Daoy (cell line): ENCODE measurements around the gene ARID5B. TPM values are rescaled to one million over a fixed set of nuclear protein-coding genes. Genes with fewer than 3 reads are reported as not detected.

Experiments used
- DNase-seq: peaks from one replicate; pipeline ENCODE4 v3.0.0-alpha.2; 2015; ENCODE audit warnings: low read depth
- total RNA-seq: library from RNA; depleted of rRNA; stranded (reverse); fragments of >200 nt; shearing (Covaris generic); gene quantifications from 2 replicates; pipeline ENCODE4 v1.2.3, GENCODE V29; 2014

ARID5B gene
- total RNA-seq, 1 experiment from 2014 or later: 4.7 TPM

DNA sequence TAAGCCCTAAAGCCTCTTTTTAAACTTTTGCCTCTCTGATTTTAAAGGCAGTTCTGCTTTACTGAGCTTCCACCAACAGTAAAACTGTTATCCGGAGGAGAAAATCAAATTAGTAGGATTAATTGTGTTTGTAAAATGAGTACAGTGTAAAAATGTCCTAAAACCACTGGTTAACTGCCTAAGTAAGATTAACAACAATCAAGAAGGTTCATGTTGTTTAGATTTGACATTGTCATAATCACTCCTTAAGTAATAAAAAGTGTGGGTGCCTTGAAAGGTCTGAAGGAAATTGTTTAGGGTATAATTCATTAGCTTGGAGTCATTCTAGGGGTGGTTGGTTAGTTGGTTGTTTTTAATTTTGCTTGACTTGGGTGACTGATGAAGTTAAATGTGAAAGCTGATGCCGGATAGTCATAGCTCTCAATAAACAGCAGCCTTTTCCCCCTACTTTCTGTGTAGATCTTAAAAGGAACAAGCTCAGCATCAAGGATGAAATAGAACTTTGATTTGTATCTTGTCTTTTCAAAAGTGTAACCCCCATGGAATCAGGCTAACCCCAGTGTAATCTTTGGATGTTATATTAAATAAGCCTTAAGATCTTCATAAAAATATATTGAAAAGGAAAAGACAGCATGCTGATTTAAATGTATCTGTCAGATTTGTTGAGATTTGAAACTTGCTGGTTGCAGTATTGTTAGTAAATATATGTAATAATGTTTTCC is 148.3 kb downstream of the ARID5B start:
- DNase-seq: no peak

GRCh38 chr10:62050346-62050892 is 148.9 kb downstream of the ARID5B start:
- no peak for DNase-seq

DNA sequence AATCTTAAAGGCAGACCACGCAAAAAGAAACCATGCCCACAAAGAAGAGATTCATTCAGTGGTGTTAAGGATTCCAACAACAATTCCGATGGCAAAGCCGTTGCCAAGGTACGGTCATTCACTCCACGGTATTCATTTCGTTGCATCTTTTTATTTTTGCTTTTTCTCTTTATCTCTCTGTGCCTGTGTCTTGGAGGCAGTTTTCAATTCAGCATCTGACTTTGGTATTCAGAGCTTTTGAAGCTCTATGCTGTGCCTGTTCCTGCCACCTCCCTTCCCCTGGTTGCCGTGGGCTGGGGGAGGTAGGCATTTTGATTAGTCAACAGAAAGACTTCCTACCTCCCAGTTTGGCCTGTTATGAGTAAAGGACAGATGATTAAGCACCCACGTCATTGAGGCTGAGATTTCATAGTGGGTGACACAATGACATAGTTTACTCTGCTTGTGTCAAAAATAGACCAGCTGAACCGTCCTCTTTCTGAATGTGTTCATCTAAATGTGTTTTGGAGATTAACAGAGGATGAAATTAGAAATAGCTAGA is 149.5 kb downstream of the ARID5B start:
- DNase-seq: peak; percentile 83

- DNase-seq: no peak
These were observed 150.8 kb downstream of the ARID5B start for GRCh38 chr10:62052276-62052675.

- DNase-seq: no peak
These were observed 152.4 kb downstream of the ARID5B start for GRCh38 chr10:62053860-62054259.

- DNase-seq: no peak
These were observed 152.9 kb downstream of the ARID5B start for GRCh38 chr10:62054408-62054807.

DNA sequence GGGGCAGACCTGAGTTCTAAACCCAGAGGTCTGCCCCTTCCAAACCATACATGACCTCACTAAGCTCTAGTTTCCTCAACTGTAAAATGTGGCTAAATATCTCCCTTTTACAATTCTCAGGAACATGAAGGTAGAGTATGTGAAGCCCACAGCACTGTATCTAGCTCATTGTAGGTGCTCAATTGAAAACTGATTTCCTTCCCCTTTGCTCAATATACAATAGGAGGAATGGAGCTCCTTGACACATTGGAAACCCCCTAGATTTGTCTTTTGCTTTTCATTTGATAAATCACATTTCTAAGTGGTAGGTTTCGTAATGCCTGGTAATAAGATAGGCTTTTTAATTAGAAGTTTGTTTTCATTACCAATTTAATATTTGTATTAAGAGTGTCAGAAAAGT is 153.3 kb downstream of the ARID5B start:
- DNase-seq: no peak

DNA sequence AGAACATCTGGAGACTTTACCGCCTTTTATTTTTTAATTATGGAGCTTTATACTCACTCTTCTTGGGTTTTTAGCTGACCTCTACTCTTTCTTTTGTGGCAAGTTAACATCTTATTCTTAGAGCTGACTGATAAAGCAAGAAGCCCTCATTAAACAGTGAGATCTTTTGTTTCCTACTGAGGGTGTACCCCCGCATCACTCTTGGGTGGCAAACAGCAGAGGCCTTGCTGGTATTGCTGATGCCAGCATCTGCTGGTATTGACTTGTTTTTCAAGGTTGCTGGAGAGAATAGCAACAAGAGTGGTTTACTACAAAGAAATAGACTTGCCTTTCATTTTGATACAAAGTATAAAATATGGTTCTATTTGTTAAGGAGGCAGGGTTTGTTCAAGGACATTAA is 154.7 kb downstream of the ARID5B start:
- DNase-seq: no peak

GRCh38 chr10:62056698-62057097 is 155.2 kb downstream of the ARID5B start:
- no peak for DNase-seq

DNA sequence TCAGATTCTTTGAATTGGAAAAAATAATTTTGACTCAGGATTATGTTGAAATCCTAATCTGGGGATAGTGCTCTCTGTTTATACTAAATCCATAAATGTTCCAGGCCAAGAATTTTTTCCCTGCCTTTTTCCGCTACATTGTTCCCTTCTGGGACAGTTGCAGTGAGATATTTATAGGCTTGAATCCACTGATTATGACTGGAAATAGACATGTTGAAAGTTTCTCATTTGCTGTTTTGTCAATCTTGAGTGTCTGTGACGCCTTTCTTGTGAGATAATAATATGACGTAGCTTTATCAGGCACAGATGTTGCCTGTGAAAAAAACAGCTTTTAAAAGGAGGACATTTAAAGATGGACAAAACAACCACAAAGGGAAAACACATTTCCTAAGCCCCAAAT is 155.9 kb downstream of the ARID5B start:
- no peak for DNase-seq

DNA sequence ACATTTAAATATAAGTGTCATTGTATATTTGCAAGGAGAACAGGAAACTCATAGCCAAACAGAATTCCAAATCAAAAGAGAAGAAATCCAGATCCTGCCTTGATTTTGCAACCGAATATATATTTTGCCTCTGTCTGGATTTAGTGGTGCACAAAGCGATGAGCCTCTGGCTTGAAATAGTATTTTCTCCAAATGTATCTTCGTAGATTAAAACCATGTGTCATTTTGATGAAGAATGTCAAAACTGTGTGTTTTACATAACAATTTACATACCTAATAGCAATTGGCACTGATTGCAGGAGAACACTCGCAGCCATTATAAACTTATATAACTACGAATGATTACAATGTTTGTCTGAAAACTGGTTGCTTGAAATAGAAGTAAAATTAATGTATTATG is 156.4 kb downstream of the ARID5B start:
- no peak for DNase-seq

- no peak for DNase-seq
These were observed 157.0 kb downstream of the ARID5B start for GRCh38 chr10:62058476-62058875.

DNA sequence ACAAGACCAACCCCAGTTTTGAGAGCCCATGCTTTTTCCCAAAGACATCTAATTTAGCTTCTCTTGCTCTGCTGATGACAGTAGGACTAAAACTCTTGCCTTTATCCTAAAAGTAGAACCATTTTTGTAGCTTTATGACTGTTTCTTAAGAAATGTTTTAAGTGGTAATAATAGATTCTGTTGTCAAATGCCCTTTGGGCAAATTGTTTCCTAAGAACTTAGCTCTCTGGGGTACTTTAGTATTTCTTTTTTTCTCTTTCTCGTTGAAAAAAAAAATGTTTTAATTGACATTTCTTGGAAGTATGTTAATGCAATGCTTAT is 157.4 kb downstream of the ARID5B start:
- no peak for DNase-seq

DNA sequence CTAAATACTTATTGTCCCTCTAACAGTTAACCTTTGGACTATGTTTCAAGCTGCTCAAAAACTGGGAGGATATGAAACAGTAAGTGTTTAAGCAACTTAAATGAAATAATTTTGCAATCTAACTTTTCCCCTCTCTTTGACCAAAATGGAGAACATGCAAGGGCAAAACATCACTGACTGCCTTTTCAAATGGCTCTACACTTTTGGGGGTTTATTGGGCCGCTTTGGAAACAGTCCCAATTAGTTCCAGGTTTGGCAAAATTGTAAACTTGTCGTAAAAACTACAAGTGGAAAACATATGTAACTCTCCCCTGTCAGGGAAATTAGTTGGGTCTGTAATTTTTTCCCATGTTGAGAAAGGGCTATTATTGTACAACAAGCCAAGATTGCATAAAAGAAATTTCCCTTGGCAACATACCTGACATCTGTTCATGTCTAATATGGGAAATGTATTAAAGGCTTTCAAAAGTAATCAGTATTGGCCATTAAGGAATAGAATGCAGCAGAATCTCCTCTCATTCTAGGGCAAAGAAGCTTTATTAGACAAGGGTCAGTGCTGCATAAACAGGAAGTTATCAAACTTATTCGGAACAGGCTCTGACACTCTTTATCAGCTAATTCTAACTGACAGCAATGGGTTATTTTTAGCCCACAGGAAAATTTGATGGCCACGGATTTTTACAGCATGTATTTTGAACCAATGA is 157.9 kb downstream of the ARID5B start:
- DNase-seq: no peak

GRCh38 chr10:62062028-62062427 is 160.5 kb downstream of the ARID5B start:
- DNase-seq: no peak

- DNase-seq: no peak
These were observed 161.4 kb downstream of the ARID5B start for GRCh38 chr10:62062752-62063512.

DNA sequence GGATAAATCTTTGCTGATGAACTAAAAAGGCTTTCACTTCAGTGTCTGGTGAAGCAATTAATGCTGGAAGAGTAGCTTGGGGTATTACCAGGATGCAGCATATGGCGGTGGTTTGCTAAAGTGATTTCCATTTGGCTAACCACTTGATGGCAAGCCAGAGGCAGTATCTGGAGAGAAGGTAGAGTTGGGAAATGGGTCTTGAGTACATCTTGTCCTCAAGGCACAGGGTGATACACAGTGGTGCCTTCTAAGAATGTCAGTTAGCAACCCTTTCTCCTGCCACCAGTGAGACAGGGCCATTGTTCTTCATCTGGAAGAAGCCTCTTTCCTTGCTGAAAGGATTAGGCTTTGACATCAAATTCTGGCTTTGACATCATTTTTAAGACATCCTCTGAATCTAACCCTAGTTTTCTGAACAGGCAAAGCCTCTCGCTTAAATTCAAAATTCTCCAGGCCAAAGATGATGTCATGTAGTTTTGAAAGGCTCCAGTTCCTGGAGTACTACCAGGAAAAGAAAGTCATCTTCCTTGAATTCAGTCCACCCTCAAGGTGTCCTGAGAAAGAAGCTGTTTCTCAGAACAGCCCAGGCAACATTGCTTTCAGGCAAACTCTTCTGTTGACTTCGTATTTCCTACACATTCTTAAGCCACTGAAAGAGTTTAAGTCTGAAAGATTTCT is 162.4 kb downstream of the ARID5B start:
- DNase-seq: no peak

DNA sequence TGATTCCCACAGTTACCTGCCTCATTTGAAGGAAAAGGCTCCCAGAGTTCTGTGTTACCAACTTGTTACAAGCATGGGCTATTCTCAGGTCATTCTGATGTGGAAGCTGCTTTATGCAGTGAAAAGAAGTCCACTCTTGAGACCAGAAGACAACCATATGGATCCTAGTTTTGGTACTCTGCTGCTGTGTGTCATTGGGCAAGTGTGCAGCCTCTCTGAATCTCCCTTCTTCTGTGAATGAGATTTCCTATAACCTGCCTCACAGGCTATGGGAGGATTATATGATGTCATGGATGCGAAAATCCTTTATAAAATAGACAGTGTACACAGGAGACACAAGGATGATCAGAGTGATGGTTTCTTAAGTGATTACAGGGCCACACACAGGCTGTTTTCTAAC is 166.1 kb downstream of the ARID5B start:
- DNase-seq: no peak

DNA sequence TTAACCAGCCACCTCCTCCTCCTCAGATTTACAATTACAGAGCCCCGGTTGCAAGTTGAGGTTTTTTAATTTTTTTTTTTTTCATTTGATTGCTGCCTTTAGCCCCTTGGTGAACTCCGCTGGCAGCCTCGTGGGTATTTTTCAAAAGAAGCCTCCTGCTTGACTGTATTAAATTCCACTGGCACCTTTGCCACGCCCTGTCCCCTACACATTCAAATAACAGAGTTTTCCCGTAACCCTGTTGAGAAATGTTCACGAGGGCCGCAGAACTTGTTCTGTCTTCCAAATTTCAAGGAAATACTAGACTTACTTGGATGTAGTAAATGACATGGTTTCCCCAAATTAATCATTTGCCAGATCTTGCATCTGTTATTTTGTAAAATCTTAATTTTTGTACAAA is 167.0 kb downstream of the ARID5B start:
- DNase-seq: no peak

GRCh38 chr10:62069452-62070178 is 168.1 kb downstream of the ARID5B start:
- no peak for DNase-seq

- DNase-seq: peak; percentile 28
These were observed 170.4 kb downstream of the ARID5B start for GRCh38 chr10:62071846-62072281.
